Ramos (cell line): Measurements from ENCODE around the gene NPSR1.

Source experiments
- in situ Hi-C: fragments of 300-500 bp; cut with MboI; formaldehyde crosslinking; loops from one replicate; pipeline ENCODE4 v1.14.3; 2022; ENCODE audit warnings: low sequenced_read_pairs; ENCODE audit not compliant: unreplicated experiment

NPSR1 gene

GRCh38 chr7:34830390-34830789 lies 172.4 kb downstream of the NPSR1 start:
- in situ Hi-C loops: no loop called here

- in situ Hi-C loops: no loop called here
These were observed 173.4 kb downstream of the NPSR1 start for GRCh38 chr7:34831436-34831835.

- in situ Hi-C loops: no loop called here
These were observed 174.0 kb downstream of the NPSR1 start for GRCh38 chr7:34832020-34832419.

GRCh38 chr7:34835901-34836600 lies 178.0 kb downstream of the NPSR1 start:
- in situ Hi-C loops: no loop called here

GRCh38 chr7:34837316-34837715 lies 179.3 kb downstream of the NPSR1 start:
- in situ Hi-C loops: no loop called here

- in situ Hi-C loops: no loop called here
These were observed 179.8 kb downstream of the NPSR1 start for GRCh38 chr7:34837801-34838201.

- in situ Hi-C loops: no loop called here
These were observed 180.3 kb downstream of the NPSR1 start for GRCh38 chr7:34838329-34838728.

GRCh38 chr7:34839645-34840044 lies 181.6 kb downstream of the NPSR1 start:
- in situ Hi-C loops: no loop called here

- in situ Hi-C loops: no loop called here
These were observed 182.3 kb downstream of the NPSR1 start for GRCh38 chr7:34840176-34840785.

- in situ Hi-C loops: no loop called here
These were observed 183.3 kb downstream of the NPSR1 start for GRCh38 chr7:34841326-34841725.

GRCh38 chr7:34842782-34843181 lies 184.8 kb downstream of the NPSR1 start:
- in situ Hi-C loops: no loop called here

GRCh38 chr7:34844406-34844805 lies 186.4 kb downstream of the NPSR1 start:
- in situ Hi-C loops: no loop called here

- in situ Hi-C loops: no loop called here
These were observed 187.1 kb downstream of the NPSR1 start for GRCh38 chr7:34844936-34845665.

GRCh38 chr7:34845666-34846361 lies 187.8 kb downstream of the NPSR1 start:
- in situ Hi-C loops: no loop called here

- in situ Hi-C loops: no loop called here
These were observed 189.0 kb downstream of the NPSR1 start for GRCh38 chr7:34846976-34847375.

GRCh38 chr7:34848670-34849069 lies 190.7 kb downstream of the NPSR1 start:
- in situ Hi-C loops: no loop called here

- in situ Hi-C loops: no loop called here
These were observed 191.3 kb downstream of the NPSR1 start for GRCh38 chr7:34849163-34849960.

GRCh38 chr7:34849986-34850385 lies 192.0 kb downstream of the NPSR1 start:
- in situ Hi-C loops: no loop called here

- in situ Hi-C loops: no loop called here
These were observed 192.7 kb downstream of the NPSR1 start for GRCh38 chr7:34850681-34851080.

GRCh38 chr7:34851431-34851830 lies 193.4 kb downstream of the NPSR1 start:
- in situ Hi-C loops: no loop called here
